Stimulated activated memory B cell treated with anti-CD40 and anti-IgM and Interleukin-4, amounts not matched to agents 10 μg/mL and 1 μg/mL and 100 μg/mL, for 72 hours (primary cell): ENCODE measurements around the gene ZNF189.

Experiments
- ATAC-seq: fragments of 150-1000 bp; cut with Tn5 transposase; 2 replicates; pipeline ENCODE4 v1.10.0; 2021
- H3K27ac Mint-ChIP-seq: one replicate; pipeline ENCODE4 v1.8.0; 2022; ENCODE audit warnings: mild to moderate bottlenecking, mixed read lengths
- H3K27me3 Mint-ChIP-seq: one replicate; pipeline ENCODE4 v1.8.0; 2022; ENCODE audit warnings: mixed read lengths
- H3K36me3 Mint-ChIP-seq: one replicate; pipeline ENCODE4 v1.8.0; 2022; ENCODE audit warnings: mixed read lengths
- H3K4me1 Mint-ChIP-seq: one replicate; pipeline ENCODE4 v1.8.0; 2022; ENCODE audit warnings: mixed read lengths
- H3K4me3 Mint-ChIP-seq: one replicate; pipeline ENCODE4 v1.8.0; 2022; ENCODE audit warnings: mild to moderate bottlenecking, moderate library complexity, mixed read lengths
- H3K9me3 Mint-ChIP-seq: one replicate; pipeline ENCODE4 v1.8.0; 2022; ENCODE audit warnings: mixed read lengths

ZNF189 gene

GRCh38 chr9:101398068-101398929 lies at the start of gene ZNF189, which contains the start of gene MRPL50:
ZNF189 (plus strand) TSS chr9:101398851; CDS start chr9:101399157, 306 bp downstream.
MRPL50 (minus strand) TSS chr9:101398618; CDS start chr9:101398592, 26 bp downstream.
- Mint-ChIP-seq H3K36me3 (peaks cover 58% of the 10 kb centered on the region), H3K9me3 (peaks cover 7% of the 10 kb centered on the region), H3K4me3 (peak within 1 kb of the TSS; percentile 90)

GRCh38 chr9:101350285-101350684 lies 48.4 kb upstream of the ZNF189 start:
- Mint-ChIP-seq H3K27ac (no peak overlapping the region), H3K4me3 (no peak overlapping the region), H3K4me1 (no peaks in the 10 kb centered on the region), H3K9me3 (peaks cover 4% of the 10 kb centered on the region), H3K36me3 (no peaks in the 10 kb centered on the region), H3K27me3 (peaks cover 25% of the 10 kb centered on the region)
- ATAC-seq, result no peak

More at GRCh38 chr9:101398068-101398929, at the start of gene ZNF189, which contains the start of gene MRPL50:
- Mint-ChIP-seq H3K4me1 (peaks cover 65% of the 10 kb centered on the region), H3K27ac (peak within 1 kb of the TSS; percentile 91), H3K27me3 (no peaks in the 10 kb centered on the region)
- peak; percentile 99 for ATAC-seq

GRCh38 chr9:101352892-101353463 lies 45.7 kb upstream of the ZNF189 start:
- Mint-ChIP-seq H3K4me3 (no peak overlapping the region), H3K9me3 (peaks cover 4% of the 10 kb centered on the region), H3K27me3 (peaks cover 17% of the 10 kb centered on the region), H3K36me3 (no peaks in the 10 kb centered on the region), H3K4me1 (no peaks in the 10 kb centered on the region), H3K27ac (no peak overlapping the region)
- no peak for ATAC-seq

- no peak overlapping the region for H3K4me3 Mint-ChIP-seq
- no peak for ATAC-seq
- no peaks in the 10 kb centered on the region for H3K36me3 Mint-ChIP-seq
- H3K9me3 Mint-ChIP-seq, result peaks cover 4% of the 10 kb centered on the region
- peaks cover 15% of the 10 kb centered on the region for H3K27me3 Mint-ChIP-seq
- no peak overlapping the region for H3K27ac Mint-ChIP-seq
- H3K4me1 Mint-ChIP-seq, result no peaks in the 10 kb centered on the region
Measured at GRCh38 chr9:101353683-101354082, 45.0 kb upstream of the ZNF189 start.

GRCh38 chr9:101354143-101354764 lies 44.4 kb upstream of the ZNF189 start:
- Mint-ChIP-seq H3K9me3 (no peaks in the 10 kb centered on the region), H3K4me1 (no peaks in the 10 kb centered on the region), H3K4me3 (no peak overlapping the region), H3K36me3 (no peaks in the 10 kb centered on the region), H3K27ac (no peak overlapping the region), H3K27me3 (peaks cover 12% of the 10 kb centered on the region)
- no peak for ATAC-seq

- Mint-ChIP-seq H3K9me3 (no peaks in the 10 kb centered on the region), H3K27ac (no peak overlapping the region), H3K4me1 (no peaks in the 10 kb centered on the region), H3K27me3 (peaks cover 12% of the 10 kb centered on the region), H3K36me3 (no peaks in the 10 kb centered on the region), H3K4me3 (no peak overlapping the region)
- ATAC-seq, result no peak
Measured at GRCh38 chr9:101354765-101355708, 43.6 kb upstream of the ZNF189 start.

GRCh38 chr9:101356619-101357018 lies 42.0 kb upstream of the ZNF189 start:
- no peaks in the 10 kb centered on the region for H3K9me3 Mint-ChIP-seq
- H3K4me3 Mint-ChIP-seq, result no peak overlapping the region
- no peaks in the 10 kb centered on the region for H3K4me1 Mint-ChIP-seq
- ATAC-seq, result no peak
- no peaks in the 10 kb centered on the region for H3K36me3 Mint-ChIP-seq
- H3K27ac Mint-ChIP-seq, result no peak overlapping the region
- peaks cover 12% of the 10 kb centered on the region for H3K27me3 Mint-ChIP-seq

- no peaks in the 10 kb centered on the region for H3K9me3 Mint-ChIP-seq
- H3K27ac Mint-ChIP-seq, result no peak overlapping the region
- no peaks in the 10 kb centered on the region for H3K27me3 Mint-ChIP-seq
- H3K36me3 Mint-ChIP-seq, result no peaks in the 10 kb centered on the region
- no peak for ATAC-seq
- no peaks in the 10 kb centered on the region for H3K4me1 Mint-ChIP-seq
- H3K4me3 Mint-ChIP-seq, result no peak overlapping the region
Measured at GRCh38 chr9:101359679-101360078, 39.0 kb upstream of the ZNF189 start.

- no peaks in the 10 kb centered on the region for H3K4me1 Mint-ChIP-seq
- H3K9me3 Mint-ChIP-seq, result no peaks in the 10 kb centered on the region
- no peaks in the 10 kb centered on the region for H3K36me3 Mint-ChIP-seq
- no peak for ATAC-seq
- no peaks in the 10 kb centered on the region for H3K27me3 Mint-ChIP-seq
- no peak overlapping the region for H3K4me3 Mint-ChIP-seq
- H3K27ac Mint-ChIP-seq, result no peak overlapping the region
Measured at GRCh38 chr9:101360647-101361046, 38.0 kb upstream of the ZNF189 start.

GRCh38 chr9:101362450-101362849 lies 36.2 kb upstream of the ZNF189 start:
- no peaks in the 10 kb centered on the region for H3K27me3 Mint-ChIP-seq
- H3K27ac Mint-ChIP-seq, result no peak overlapping the region
- no peaks in the 10 kb centered on the region for H3K4me1 Mint-ChIP-seq
- H3K9me3 Mint-ChIP-seq, result no peaks in the 10 kb centered on the region
- no peak overlapping the region for H3K4me3 Mint-ChIP-seq
- H3K36me3 Mint-ChIP-seq, result no peaks in the 10 kb centered on the region
- ATAC-seq, result no peak

- Mint-ChIP-seq H3K4me3 (no peak overlapping the region), H3K9me3 (no peaks in the 10 kb centered on the region), H3K27me3 (no peaks in the 10 kb centered on the region), H3K4me1 (no peaks in the 10 kb centered on the region), H3K27ac (no peak overlapping the region), H3K36me3 (no peaks in the 10 kb centered on the region)
- no peak for ATAC-seq
Measured at GRCh38 chr9:101365181-101365580, 33.5 kb upstream of the ZNF189 start.

GRCh38 chr9:101366038-101366756 lies 32.5 kb upstream of the ZNF189 start:
- Mint-ChIP-seq H3K27ac (no peak overlapping the region), H3K4me3 (no peak overlapping the region), H3K36me3 (no peaks in the 10 kb centered on the region), H3K9me3 (no peaks in the 10 kb centered on the region), H3K4me1 (no peaks in the 10 kb centered on the region), H3K27me3 (no peaks in the 10 kb centered on the region)
- ATAC-seq, result no peak

GRCh38 chr9:101367323-101367722 lies 31.3 kb upstream of the ZNF189 start:
- no peak overlapping the region for H3K4me3 Mint-ChIP-seq
- H3K36me3 Mint-ChIP-seq, result no peaks in the 10 kb centered on the region
- H3K9me3 Mint-ChIP-seq, result no peaks in the 10 kb centered on the region
- H3K4me1 Mint-ChIP-seq, result no peaks in the 10 kb centered on the region
- ATAC-seq, result no peak
- no peak overlapping the region for H3K27ac Mint-ChIP-seq
- H3K27me3 Mint-ChIP-seq, result no peaks in the 10 kb centered on the region

- Mint-ChIP-seq H3K4me3 (no peak overlapping the region), H3K36me3 (no peaks in the 10 kb centered on the region), H3K9me3 (no peaks in the 10 kb centered on the region), H3K27ac (no peak overlapping the region), H3K27me3 (no peaks in the 10 kb centered on the region), H3K4me1 (no peaks in the 10 kb centered on the region)
- ATAC-seq, result no peak
Measured at GRCh38 chr9:101369286-101369685, 29.4 kb upstream of the ZNF189 start.
